NCI-H460 (cell line): ENCODE measurements around the gene PRDM16. TPM values are rescaled to one million over a fixed set of nuclear protein-coding genes. Genes with fewer than 3 reads are reported as not detected.
"Not testable (repeated sequence)": the region's sequence is repeated elsewhere in the genome, so short reads cannot be mapped to it uniquely, and the experiment has no call there.

ENCODE experiments used
- DNase-seq: peaks from one replicate; pipeline ENCODE4 v3.0.0-alpha.2; 2016; ENCODE audit warnings: low read depth; ENCODE audit errors: extremely low read depth
- total RNA-seq: library from RNA; depleted of rRNA; stranded (reverse); fragments of >200 nt; shearing (Covaris generic); gene quantifications from 2 replicates; pipeline ENCODE4 v1.2.3, GENCODE V29; 2014

The PRDM16 gene
- total RNA-seq, 1 experiment from 2014 or later: 2.2 TPM

DNA sequence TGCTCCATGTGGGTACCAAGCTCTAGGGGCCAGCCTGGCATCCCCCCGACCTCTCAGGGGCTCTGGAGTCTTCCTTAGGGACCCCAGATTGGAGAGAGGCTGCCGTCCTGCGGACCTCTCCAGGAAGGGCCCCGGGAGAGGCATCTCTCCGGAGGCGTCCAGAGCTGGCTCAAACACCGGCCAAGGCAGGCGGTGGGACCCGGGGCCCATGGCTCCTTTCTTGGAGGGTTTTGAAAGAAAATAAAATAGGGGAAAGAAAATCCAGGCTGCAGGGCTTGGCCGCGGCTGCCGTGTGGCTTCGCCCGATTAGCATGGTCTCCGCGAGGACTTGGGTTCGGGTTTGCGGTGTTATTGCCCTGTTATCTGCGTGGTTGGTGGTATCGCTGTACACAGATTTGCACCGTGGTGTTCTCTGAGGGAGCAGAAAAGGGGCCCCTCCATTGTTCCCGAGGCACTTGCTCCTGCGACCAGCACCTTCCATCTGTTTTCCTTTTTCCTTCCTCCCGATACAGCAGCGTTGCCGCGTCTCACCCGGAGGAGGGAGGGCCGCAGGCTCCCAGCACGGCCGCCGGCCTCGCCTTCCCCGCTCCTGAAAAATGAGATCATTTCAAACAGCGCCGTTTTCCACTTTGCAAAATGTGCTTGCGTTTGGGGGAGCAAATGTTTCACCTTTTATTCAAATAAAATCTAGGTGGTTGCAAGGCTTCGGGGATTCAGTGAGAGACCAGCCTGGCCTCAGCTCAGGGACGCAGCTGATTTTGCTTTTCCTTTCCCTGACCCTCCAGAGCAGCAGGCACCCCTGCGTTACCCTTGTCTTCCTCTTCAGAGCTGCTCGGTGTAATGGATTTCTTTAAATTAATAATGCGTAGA lies 86.3 kb downstream of the PRDM16 start:
- DNase-seq: no peak

DNA sequence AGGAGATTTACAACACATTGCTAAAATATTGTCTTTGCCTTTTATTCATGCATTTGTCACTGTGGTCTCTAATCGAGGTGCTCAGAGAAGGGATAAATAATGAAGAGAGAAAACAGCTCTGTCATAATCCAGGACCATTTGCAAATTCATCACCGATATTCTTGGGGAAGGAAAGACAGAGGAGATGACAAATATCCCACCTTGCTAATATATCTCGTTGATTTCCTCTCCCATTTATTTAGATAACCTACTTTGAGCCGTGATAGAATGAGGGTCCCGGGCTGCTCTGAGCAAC lies 86.9 kb downstream of the PRDM16 start:
- no peak for DNase-seq

DNA sequence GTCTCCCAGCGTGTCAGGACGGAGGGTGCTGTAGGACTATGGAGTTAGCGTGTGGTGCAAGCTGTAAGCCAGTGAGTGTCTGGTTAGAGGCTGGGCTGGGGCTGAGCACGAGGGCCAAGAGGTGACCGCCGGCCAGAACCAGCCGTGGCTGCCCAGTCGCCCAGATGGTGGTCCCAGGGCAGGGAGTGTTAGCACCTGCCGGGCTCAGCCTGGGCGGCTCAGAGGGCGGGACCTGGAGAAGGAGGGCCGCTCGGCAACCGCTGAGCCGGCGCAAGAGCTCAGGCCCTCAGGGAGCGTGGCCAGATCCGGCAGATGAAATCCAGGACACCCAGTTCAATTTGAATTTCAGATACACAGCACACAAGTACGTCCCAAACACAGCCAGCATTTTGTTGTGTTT lies 87.9 kb downstream of the PRDM16 start:
- DNase-seq: no peak

- DNase-seq: no peak
Observed at GRCh38 chr1:3158347-3158746, 89.3 kb downstream of the PRDM16 start.

GRCh38 chr1:3159121-3159520 lies 90.1 kb downstream of the PRDM16 start:
- no peak for DNase-seq

DNA sequence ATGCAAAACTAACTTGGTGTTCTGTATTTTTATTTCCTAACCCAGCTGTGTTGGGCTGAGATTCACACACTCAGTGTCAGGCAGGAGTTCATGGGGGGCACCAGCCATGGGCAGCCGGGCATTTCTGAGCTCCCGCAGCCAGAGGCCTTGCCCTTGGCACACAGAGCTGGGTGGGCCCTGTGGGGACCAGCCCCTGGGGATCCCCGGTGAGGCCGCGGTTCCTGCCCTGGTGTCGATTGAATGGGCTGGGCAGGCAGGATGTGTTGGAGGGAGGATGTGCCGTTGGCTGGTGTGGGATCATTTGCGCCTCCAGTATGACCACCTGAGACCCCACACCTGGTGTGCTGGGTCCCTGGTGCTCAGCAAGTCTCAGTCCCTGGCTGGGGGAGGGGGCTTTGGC lies 91.0 kb downstream of the PRDM16 start:
- no peak for DNase-seq

GRCh38 chr1:3160647-3161145 lies 91.7 kb downstream of the PRDM16 start:
- DNase-seq: no peak

GRCh38 chr1:3161176-3161840 lies 92.3 kb downstream of the PRDM16 start:
- no peak for DNase-seq

GRCh38 chr1:3162322-3162882 lies 93.4 kb downstream of the PRDM16 start:
- DNase-seq: no peak

- DNase-seq: no peak
Observed at GRCh38 chr1:3163356-3163755, 94.4 kb downstream of the PRDM16 start.

GRCh38 chr1:3164671-3165070 lies 95.7 kb downstream of the PRDM16 start:
- no peak for DNase-seq

DNA sequence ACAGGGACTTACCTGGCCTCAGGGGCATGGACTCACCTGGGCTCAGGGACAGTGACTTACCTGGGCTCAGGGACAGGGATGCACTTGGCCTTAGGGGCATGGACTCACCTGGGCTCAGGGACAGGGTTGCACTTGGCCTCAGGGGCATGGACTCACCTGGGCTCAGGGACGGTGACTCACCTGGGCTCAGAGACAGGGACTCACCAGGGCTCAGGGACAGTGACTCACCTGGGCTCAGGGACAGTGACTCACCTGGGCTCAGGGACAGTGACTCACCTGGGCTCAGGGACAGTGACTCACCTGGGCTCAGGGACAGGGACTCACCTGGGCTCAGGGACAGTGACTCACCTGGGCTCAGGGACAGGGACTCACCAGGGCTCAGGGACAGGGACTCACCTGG lies 96.2 kb downstream of the PRDM16 start:
- DNase-seq: not testable (repeated sequence)

- no peak for DNase-seq
Observed at GRCh38 chr1:3166206-3166918, 97.4 kb downstream of the PRDM16 start.

GRCh38 chr1:3167255-3167654 lies 98.3 kb downstream of the PRDM16 start:
- no peak for DNase-seq

DNA sequence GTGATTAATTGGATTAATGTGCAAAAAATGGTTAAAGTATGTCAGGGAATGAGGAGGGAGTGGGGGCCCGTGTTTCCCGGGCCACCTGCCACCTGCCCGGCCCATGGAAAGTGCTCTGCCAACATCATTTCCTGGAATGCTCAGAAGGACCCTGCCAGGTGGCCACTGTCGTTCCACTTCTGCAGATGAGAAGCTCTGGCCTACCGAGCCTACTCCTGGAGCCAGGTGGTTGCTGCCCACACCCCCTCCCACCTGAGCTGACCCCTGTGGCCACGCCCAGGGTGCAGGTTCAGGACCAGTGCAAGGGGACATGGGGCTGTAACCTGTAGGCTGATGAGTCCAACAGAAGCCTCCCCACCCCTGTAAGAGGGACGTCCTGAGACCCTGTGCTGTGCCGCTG lies 99.7 kb downstream of the PRDM16 start:
- no peak for DNase-seq

DNA sequence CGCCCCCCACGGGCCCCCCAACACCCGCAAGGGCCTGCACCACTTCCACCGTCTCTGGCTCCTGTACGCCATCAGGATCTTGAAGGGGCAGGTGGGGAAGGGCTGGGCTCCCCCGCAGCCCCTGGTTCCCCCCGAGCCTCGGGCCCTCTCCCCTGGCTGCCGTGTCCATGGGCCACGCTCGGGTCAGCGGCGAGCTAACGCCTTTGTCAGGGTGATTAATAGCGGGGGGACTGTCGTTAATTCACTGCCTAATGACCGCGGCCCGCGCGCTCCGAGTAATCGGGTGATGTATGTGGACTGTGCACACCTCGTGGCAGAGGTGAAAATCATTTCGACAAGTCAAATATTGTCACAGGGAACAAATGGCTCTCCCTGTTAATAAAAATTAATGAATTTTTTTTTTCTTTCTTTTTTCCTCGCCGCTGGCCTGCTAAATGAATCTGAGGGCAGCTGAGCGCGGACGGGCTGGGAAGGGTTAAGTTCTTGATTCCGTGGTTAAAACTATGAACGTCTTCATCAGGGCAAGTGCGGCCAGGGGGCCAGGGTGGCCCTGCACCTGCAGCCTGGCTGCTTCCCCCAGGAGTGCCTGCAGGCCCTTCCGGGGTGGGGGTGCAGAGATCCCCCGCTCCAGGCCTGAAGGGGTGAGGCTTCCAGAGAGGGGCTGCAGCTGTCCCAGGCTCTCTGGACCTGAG lies 100.8 kb downstream of the PRDM16 start:
- no peak for DNase-seq

- DNase-seq: no peak
Observed at GRCh38 chr1:3170561-3171453, 101.8 kb downstream of the PRDM16 start.

DNA sequence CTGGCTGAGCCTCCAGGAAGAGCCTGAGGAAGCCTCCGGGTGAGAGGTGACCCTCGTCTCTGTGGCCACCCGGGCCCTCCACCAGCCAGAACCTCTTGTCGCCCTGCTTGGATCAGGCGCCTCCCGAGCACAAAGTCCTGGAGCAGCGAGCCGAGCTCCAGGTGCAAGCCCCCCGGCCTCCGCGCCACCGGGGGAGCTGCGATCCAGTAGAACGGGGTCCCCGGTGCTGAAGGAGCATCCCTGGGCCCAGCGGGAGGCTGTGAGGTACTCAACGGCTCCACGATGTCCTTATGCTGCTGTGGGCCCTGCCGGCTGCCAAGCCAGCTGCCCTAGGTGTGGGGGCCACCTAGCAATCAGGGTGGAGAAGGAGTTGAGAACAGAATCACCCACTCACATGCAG lies 102.8 kb downstream of the PRDM16 start:
- DNase-seq: no peak
